Common myeloid progenitor, CD34-positive (primary cell): Measurements from ENCODE around the gene TRABD2B.

Experiments used
- CTCF ChIA-PET: fragments of 350-600 bp; sonication (Branson Sonifier 250); formaldehyde crosslinking; loops from one replicate; lab custom pipeline; 2021; ENCODE audit warnings: antibody characterized with exemption; lab: Charles Lee
- POLR2A ChIA-PET: fragments of 350-600 bp; sonication (Branson Sonifier 250); formaldehyde crosslinking; loops from one replicate; lab custom pipeline; 2021; ENCODE audit warnings: antibody characterized with exemption; lab: Charles Lee
- DNase-seq, 3 donors: peaks; one replicate each; pipeline versions ENCODE4 v3.0.0 to v3.0.0-alpha.2; 2013
- H3K27ac ChIP-seq, 2 experiments: 1 replicate in 1 of 2; 2 replicates in 1 of 2; pipeline ENCODE4 v1.7.0; 2013; ENCODE audit warnings: inconsistent platforms in 2 of 2, low read length in 2 of 2, mild to moderate bottlenecking in 2 of 2, low read depth in 1 of 2, moderate library complexity in 1 of 2; ENCODE audit not compliant: severe bottlenecking in 2 of 2, insufficient read depth in 1 of 2, poor library complexity in 1 of 2
- H3K27me3 ChIP-seq, 5 experiments: replicated peaks in 2 of 5; 1 replicate in 3 of 5; 2 replicates in 2 of 5; pipeline versions ENCODE4 v1.6.1 to v1.7.0; 2013; ENCODE audit warnings: low read length in 4 of 5, mild to moderate bottlenecking in 2 of 5, moderate library complexity in 2 of 5, inconsistent platforms in 1 of 5; ENCODE audit not compliant: insufficient read depth in 5 of 5, control insufficient read depth in 4 of 5
- H3K36me3 ChIP-seq, 4 experiments: 1 replicate in 2 of 4; 2 replicates in 2 of 4; pipeline versions ENCODE4 v1.6.1 to v1.7.0; 2013; ENCODE audit warnings: low read length in 3 of 4, control low read depth in 1 of 4, mild to moderate bottlenecking in 1 of 4; ENCODE audit not compliant: control insufficient read depth in 4 of 4, insufficient read depth in 4 of 4
- H3K4me1 ChIP-seq, 4 experiments: 1 replicate in 3 of 4; 2 replicates in 1 of 4; pipeline versions ENCODE4 v1.6.1 to v1.7.1; 2013; ENCODE audit warnings: low read length in 3 of 4, mild to moderate bottlenecking in 3 of 4, control low read depth in 1 of 4, inconsistent platforms in 1 of 4, moderate library complexity in 1 of 4; ENCODE audit not compliant: control insufficient read depth in 4 of 4, insufficient read depth in 4 of 4; ENCODE audit errors: control extremely low read depth in 1 of 4
- H3K4me3 ChIP-seq, 7 experiments: 1 replicate in 4 of 7; 2 replicates in 3 of 7; pipeline versions ENCODE4 v1.5.1 to v1.7.0; 2013; ENCODE audit warnings: mild to moderate bottlenecking in 7 of 7, low read length in 6 of 7, moderate library complexity in 6 of 7, inconsistent platforms in 2 of 7, low read depth in 2 of 7, control low read depth in 1 of 7; ENCODE audit not compliant: insufficient read depth in 4 of 7, control insufficient read depth in 1 of 7; ENCODE audit errors: extremely low read depth in 1 of 7
- H3K9me3 ChIP-seq, 5 experiments: 1 replicate in 4 of 5; 2 replicates in 1 of 5; pipeline versions ENCODE4 v1.6.1 to v1.7.1; 2013; ENCODE audit warnings: low read length in 4 of 5, mild to moderate bottlenecking in 2 of 5, inconsistent platforms in 1 of 5, low read depth in 1 of 5, moderate library complexity in 1 of 5; ENCODE audit not compliant: control insufficient read depth in 4 of 5, insufficient read depth in 2 of 5; ENCODE audit errors: control extremely low read depth in 1 of 5
- WGBS: methylation state at CpG from one replicate; pipeline ENCODE4 v1.1.5; 2013; ENCODE audit not compliant: insufficient coverage; 5-methylcytosine and 5-hydroxymethylcytosine counted together

TRABD2B gene

DNA sequence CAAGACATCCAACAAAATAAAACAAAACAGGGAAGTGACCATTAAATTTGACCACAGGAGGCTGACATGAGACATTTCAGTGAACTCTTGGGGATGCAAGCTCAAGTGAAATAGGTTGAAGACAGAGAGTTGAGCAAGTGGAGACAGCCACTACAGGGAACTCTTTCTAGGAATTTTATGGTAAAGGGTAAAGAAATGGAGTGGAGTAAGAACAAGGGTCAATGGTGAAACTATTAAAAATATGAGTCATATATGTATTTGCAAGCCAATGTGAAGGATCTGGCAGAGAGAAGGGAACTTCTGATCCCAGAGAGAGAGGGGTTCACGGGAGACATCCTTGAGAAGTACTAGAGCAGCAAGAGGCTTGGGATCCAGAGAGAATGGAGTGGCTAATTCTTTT lies 9.1 kb upstream of the TRABD2B start:
- POLR2A ChIA-PET = no interaction called here
- H3K27me3 ChIP-seq = peaks cover 0 to under 1% (median 0%) of the 10 kb centered on the region in 5 experiments
- peaks cover 0 to 4% (median 0%) of the 10 kb centered on the region in 4 experiments for H3K4me1 ChIP-seq
- H3K9me3 ChIP-seq = no peaks in the 10 kb centered on the region
- H3K27ac ChIP-seq = no peak overlapping the region
- H3K36me3 ChIP-seq = no peaks in the 10 kb centered on the region
- no peak overlapping the region for H3K4me3 ChIP-seq
- no CpG with 5 or more reads among the region's 1 CpG for WGBS
- CTCF ChIA-PET = interaction anchor here (0.8 kb wide), 1 partner anchor 56 kb away, joined by 3 read pairs; no protein-coding TSS in a partner anchor
- DNase-seq = no peak

DNA sequence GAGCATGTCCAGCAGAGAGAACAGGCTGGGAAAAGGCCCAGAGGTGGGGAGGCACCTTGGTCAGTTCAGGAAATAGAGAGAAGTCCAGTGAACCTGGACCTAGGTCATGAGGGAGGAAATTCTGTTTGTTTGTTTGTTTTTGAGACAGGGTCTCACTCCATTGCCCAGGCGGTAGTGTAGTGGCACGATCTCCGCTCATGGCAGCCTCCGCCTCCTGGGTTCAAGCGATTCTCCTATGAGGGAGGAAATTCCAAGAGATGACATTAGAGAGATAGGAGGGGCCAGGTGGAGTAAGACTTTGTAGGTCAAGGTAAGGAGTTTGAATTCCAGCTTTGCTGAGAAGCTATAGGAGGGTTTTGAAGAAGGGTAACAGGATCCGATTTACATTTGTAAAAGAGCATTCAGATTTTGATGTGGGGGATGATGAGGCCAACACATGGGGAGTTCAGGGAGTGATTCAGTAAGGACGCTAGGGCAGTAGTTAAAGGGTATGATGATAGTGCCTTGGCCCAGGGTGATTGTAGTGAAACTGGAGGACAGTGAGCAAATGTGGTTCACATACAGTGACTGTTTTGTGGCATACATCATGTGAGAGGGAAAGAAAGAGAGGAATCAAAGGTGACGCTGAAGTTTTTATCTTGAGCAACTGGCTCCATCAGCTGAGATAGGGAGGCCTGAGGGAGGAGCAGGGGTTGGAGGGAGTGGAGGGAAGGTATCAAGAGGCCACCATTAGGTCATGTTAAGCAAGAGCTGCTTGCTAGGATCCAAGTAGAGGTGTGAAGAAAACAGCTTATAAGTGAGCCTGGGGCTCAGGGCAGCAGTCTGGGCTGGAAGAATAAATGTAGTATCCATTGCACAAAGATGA lies 8.3 kb upstream of the TRABD2B start:
- DNase-seq = no peak
- Histone ChIP-seq H3K27ac (no peak overlapping the region), H3K4me1 (peaks cover 0 to 4% (median 0%) of the 10 kb centered on the region in 4 experiments), H3K36me3 (no peaks in the 10 kb centered on the region), H3K9me3 (no peaks in the 10 kb centered on the region), H3K4me3 (no peak overlapping the region), H3K27me3 (peaks cover 0 to 3% (median 0%) of the 10 kb centered on the region in 5 experiments)
- 92% methylated on average over 4 of the region's 8 CpGs for WGBS
- POLR2A ChIA-PET = no interaction called here
- CTCF ChIA-PET = interaction anchor here (0.8 to 0.9 kb wide), 2 partner anchors 56 kb away, joined by 3 to 4 read pairs; no protein-coding TSS in a partner anchor

DNA sequence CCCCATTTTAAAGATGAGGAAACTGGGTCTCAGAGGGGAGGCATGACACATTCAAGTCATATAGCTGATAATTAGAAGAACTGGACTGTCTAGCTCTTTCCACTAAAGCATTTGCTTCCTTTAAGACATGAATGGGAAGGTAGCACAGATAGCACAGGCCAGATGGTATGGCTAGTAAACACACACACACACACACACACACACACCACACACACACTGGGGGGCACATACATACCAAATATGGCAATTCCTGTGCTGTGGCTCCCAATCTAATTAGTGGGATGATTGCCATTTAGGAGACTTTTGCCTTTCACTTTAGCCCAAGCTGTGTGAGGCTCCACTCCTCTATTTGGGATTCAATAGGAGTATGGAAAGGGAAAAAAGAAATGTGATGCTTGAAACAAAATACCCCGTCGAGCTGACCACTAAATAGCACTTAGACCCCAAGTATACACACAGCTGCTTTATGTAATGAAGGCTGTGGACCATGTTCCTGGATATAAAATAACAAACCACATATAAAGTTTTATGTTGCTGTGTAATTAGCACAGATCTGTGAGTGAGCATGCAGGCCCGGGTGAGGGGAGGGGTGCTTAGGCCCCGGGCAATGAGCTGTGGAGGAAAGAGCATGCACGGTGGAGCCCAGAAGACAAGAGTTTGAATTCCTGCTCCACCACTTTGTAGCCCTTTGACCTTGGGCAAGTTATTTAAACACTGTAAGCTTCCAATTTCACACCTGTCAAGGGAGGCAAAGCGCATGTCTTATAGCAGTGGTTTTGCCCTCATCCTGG lies 6.8 kb upstream of the TRABD2B start:
- POLR2A ChIA-PET = no interaction called here
- Histone ChIP-seq H3K4me1 (peaks cover 0 to 4% (median 0%) of the 10 kb centered on the region in 4 experiments), H3K27ac (no peak overlapping the region), H3K36me3 (no peaks in the 10 kb centered on the region), H3K9me3 (no peaks in the 10 kb centered on the region), H3K27me3 (peaks cover 0 to 12% (median 8%) of the 10 kb centered on the region in 5 experiments), H3K4me3 (no peak overlapping the region)
- WGBS = 88% methylated on average over 4 of the region's 6 CpGs
- CTCF ChIA-PET = interaction anchor here (0.9 to 1.2 kb wide), 2 partner anchors 9 to 58 kb away, joined by 3 to 4 read pairs; no protein-coding TSS in a partner anchor
- DNase-seq = no peak

DNA sequence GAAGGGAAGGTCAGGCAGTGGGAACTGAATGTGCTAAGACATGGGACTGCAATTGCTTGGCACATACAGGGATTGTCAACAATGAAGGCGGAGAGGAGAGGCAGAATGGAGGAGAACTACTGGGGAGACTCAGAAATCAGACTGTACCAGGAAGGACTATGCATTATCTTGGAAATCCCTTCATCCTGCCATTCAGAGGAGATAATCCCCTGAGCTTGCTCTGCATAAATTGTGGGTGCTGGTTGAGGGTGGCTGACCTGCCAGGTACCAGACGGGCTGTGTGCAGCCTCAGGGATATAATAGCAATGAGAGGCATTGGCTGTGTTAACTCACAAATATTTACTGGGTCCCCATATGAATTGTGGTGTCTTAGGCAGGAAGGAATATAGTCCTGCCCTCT lies 5.0 kb upstream of the TRABD2B start:
- POLR2A ChIA-PET = no interaction called here
- Histone ChIP-seq H3K4me3 (no peak overlapping the region), H3K27me3 (peaks cover 6 to 26% (median 21%) of the 10 kb centered on the region in 5 experiments), H3K4me1 (peaks cover 0 to 4% (median 1%) of the 10 kb centered on the region in 4 experiments), H3K9me3 (no peaks in the 10 kb centered on the region), H3K27ac (no peak overlapping the region), H3K36me3 (no peaks in the 10 kb centered on the region)
- CTCF ChIA-PET = no interaction called here
- no CpG with 5 or more reads among the region's 2 CpGs for WGBS
- DNase-seq = no peak

DNA sequence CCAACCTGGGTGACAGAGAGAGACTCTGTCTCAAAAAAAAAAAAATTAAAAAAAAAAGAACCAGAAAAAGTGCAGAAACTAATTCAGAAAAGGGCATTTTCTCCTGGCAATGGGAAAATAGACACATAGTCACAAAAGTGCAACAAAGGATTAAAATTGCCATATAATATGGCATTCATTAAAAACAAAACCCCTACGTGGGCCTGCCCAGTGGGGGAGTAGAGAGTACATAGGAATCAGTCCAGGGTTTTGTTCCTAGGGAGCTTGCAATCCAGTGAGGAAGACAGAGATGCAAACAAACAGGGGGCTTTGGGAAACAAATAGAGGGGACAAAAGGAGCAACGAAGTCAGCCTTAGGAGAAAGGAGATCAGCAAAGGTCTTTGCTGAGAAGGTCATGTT lies 4.5 kb upstream of the TRABD2B start:
- Histone ChIP-seq H3K9me3 (no peaks in the 10 kb centered on the region), H3K27me3 (peaks cover 6 to 30% (median 22%) of the 10 kb centered on the region in 5 experiments), H3K36me3 (no peaks in the 10 kb centered on the region), H3K27ac (no peak overlapping the region), H3K4me3 (no peak overlapping the region), H3K4me1 (peaks cover 0 to 8% (median 3%) of the 10 kb centered on the region in 4 experiments)
- WGBS = 100% methylated on average over 1 of the region's 2 CpGs
- DNase-seq = no peak
- CTCF ChIA-PET = no interaction called here
- POLR2A ChIA-PET = no interaction called here

DNA sequence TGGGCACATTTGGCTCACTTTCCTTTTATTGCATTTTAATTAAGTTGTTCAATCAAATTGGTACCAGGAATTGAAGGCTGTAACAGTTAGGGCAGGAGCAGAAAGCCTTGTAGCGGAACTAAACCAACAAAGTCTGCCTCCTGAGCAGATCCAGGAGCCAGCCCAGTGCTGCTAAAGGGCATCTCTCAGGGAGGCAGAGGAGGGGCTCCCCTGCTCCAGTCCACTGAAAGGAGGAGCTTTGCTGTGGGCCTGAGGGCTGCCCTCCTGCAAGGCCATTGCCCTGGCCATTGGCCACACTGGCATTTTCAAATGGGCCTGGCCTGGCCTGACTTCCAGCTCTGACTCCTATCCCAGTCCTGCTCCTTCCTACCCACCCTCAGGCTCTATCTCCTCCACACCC lies 3.7 kb upstream of the TRABD2B start:
- H3K9me3 ChIP-seq = no peaks in the 10 kb centered on the region
- H3K27me3 ChIP-seq = peaks cover 12 to 38% (median 22%) of the 10 kb centered on the region in 5 experiments
- peaks cover 0 to 14% (median 6%) of the 10 kb centered on the region in 4 experiments for H3K4me1 ChIP-seq
- H3K27ac ChIP-seq = no peak overlapping the region
- 100% methylated on average over 1 of the region's 1 CpG for WGBS
- H3K36me3 ChIP-seq = no peaks in the 10 kb centered on the region
- DNase-seq = no peak
- no peak overlapping the region for H3K4me3 ChIP-seq
- POLR2A ChIA-PET = no interaction called here
- CTCF ChIA-PET = no interaction called here
